H54 (cell line): ENCODE measurements around the gene DOK7.
"Not testable (repeated sequence)": the region's sequence is repeated elsewhere in the genome, so short reads cannot be mapped to it uniquely, and the experiment has no call there.

Experiments used
- DNase-seq: peaks from one replicate; pipeline ENCODE4 v3.0.0; 2011; ENCODE audit warnings: low spot score, mixed read lengths; ENCODE audit not compliant: insufficient read length
- FAIRE-seq: peaks from 3 replicates; lab custom pipeline; 2011; peaks lifted over from hg19 to GRCh38; lab: Jason Lieb, UNC
- POLR2A ChIP-seq: IDR thresholded peaks from 2 replicates; pipeline ENCODE4 v1.6.1; 2011; ENCODE audit warnings: low read depth, mild to moderate bottlenecking, low read length

The DOK7 gene

DNA sequence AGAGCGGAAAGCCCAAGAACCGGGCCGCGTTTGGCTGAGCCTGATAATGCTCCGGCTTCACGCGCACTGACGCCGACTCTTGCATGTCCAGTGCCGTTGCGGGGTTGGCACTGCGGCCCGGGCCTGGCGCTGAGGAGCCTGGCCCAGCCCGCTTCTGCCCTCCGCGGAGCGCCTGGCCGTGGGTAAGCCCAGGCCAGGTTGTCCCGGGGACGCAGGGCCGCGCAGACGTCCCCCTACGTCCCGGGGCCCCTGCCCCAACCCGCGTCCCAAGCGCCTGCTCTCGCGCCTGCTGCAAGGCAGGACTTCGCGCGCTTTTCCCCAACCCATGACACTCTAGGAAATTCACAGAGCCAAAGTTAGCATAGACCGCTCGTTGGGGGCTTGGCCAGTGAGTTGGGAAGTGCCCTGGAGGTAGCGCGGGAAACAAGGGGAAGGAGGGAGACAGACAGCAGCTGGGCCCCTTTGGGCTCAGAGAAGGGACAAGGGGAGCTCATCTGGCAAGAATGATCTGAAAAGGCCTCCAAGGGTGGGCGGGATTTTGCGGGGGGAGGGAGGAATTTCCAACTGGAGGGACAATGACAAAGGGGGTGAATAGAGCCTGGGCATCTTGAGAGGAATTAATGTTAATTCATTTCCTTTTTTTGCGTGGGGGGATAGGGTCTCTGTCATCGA lies 69.8 kb downstream of the DOK7 start:
- no peak for FAIRE-seq
- no peak for DNase-seq
- TF ChIP-seq POLR2A, result no peak

DNA sequence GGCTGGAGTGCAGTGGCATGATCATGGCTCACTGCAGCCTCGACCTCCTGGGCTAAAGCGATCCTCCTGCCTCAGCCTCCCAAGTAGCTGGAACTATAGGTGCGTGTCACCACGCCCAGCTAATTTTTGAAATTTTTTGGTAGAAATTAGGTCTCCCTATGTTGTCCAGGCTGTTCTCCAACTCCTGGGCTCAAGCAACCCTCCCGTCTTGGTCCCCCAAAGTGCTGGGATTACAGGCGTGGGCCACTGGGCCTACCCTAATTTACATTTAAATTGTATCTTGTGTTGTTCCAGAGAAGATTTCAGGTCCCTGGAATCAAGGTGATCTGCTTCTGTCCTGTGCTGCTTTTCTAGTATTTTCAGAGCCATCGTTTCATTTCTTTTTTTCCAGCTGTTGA lies 70.3 kb downstream of the DOK7 start:
- FAIRE-seq (no peak), DNase-seq (no peak)
- TF ChIP-seq POLR2A, result no peak

DNA sequence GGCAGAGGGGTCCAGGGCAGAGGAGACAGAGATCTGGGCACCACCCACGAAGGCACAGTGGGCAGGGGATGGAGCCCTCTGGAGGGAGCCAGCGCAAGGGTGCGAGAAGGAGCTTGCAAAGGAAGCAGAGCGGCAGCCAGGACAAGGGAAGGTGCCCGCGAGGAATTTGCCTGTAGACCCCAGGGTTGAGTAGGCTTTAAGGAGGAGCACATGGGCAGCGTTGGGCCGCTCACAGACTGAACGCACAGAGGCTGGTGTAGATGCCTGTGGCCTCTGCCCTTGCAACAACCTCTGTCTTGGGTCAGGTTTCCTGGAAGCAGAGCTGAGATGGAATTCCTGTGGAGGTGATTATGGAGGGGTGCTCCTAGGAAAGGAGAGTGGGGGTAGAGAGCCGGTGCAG lies 72.7 kb downstream of the DOK7 start:
- not testable (repeated sequence) for FAIRE-seq, DNase-seq

DNA sequence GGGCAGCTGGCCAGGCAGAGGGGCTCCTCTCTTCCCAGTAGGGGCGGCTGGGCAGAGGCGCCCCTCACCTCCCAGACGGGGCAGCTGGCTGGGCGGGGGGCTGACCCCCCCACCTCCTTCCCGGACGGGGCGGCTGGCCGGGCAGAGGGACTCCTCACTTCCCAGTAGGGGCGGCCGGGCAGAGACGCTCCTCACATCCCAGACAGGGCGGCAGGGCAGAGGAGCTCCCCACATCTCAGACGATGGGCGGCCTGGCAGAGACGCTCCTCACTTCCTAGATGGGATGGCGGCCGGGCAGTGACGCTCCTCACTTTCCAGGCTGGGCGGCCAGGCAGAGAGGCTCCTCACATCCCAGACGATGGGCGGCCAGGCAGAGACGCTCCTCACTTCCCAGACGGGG lies 75.8 kb downstream of the DOK7 start:
- DNase-seq, FAIRE-seq: not testable (repeated sequence)

DNA sequence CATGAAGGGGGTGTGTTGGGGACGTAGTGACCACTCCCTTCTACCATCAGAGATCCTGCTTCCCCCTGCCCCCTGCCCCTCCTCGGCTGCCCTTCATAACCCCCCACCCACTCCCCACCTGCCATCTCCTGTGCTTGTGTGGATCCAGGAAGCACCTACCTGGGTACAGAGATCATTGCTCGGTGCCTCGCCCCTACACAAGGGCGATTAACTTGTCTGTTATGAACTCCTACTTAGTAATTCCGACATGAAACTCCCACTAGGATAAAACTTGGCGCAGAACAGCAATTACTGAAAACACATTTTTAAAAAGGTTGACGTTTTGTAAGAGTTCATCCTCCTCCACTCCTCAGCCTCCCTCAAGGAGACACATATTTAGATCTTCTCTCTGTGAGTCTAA lies 80.3 kb downstream of the DOK7 start:
- not testable (repeated sequence) for DNase-seq, FAIRE-seq
